ENCODE measurements around the gene NECTIN2. TPM values are rescaled to one million over a fixed set of nuclear protein-coding genes. Genes with fewer than 3 reads are reported as not detected.

Gene NECTIN2
- total RNA-seq, 2 experiments from 2014 or later: 1.8 to 1.9 TPM

DNA sequence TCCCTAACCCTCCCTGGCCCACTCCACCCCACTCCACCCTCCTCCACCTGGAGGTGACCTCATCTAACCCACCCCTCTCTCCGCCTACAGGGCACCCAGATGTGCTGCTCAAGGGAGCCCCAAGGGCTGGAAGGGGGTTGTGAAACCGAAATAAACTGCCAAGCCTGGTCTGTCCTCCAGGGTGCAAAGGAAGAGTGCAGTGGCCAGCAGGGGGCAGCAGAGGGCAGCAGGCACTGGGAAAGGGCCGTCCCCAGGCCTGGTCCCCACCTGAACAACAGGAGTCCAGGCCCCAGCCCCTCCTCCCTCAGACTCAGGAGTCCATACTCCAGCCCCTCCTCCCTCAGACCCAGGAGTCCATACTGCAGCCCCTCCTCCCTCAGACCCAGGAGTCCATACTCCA lies 45.6 kb upstream of the NECTIN2 start:
- H3K27ac Mint-ChIP-seq: no peak overlapping the region

DNA sequence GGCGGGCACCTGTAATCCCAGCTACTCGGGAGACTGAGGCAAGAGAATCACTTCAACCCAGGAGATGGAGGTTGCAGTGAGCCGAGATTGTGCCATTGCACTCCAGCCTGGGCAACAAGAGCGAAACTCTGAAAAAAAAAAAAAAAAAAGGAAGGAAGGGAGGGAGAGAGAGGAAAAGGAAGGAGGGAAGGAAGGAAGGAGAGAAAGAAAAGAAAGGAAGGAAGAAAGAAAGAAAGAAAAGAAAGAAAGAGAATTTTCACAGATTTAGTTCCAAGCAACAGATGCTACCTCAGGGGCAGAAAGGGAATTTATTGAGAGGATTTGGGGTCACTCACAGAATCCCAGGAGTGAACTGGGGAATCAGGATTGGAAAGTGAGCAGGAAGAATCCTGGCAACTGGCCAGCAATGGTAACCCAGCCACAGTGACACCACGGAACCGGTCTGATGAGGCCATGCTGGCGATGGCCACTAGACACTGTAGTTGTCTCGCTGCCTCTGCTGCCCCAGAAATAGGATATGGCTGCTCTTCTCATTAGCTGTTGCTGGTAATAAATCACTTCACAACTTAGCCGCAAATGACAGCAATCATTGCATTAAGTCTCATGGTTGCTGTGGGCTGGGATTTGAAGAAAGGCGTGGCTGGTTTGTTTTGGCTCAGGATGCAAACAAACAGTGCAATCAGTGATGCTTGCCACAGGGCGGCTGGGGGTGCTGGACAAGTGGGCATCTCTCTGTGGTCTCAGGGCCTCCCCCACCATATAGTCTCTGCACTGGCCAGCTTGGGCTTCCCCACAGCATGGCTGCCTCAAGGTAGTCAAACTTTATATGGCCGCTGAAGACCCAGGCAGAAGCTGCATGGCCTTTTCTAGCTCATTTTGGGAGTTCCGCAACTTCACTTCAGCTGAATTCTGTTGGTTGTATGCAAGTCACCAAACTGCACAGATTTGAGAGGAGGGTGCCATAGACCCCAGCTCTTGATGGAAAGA lies 42.4 kb upstream of the NECTIN2 start:
- TF ChIP-seq, protein P1, sequence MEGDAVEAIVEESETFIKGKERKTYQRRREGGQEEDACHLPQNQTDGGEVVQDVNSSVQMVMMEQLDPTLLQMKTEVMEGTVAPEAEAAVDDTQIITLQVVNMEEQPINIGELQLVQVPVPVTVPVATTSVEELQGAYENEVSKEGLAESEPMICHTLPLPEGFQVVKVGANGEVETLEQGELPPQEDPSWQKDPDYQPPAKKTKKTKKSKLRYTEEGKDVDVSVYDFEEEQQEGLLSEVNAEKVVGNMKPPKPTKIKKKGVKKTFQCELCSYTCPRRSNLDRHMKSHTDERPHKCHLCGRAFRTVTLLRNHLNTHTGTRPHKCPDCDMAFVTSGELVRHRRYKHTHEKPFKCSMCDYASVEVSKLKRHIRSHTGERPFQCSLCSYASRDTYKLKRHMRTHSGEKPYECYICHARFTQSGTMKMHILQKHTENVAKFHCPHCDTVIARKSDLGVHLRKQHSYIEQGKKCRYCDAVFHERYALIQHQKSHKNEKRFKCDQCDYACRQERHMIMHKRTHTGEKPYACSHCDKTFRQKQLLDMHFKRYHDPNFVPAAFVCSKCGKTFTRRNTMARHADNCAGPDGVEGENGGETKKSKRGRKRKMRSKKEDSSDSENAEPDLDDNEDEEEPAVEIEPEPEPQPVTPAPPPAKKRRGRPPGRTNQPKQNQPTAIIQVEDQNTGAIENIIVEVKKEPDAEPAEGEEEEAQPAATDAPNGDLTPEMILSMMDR (IDR thresholded peaks at IDR 0.05): no peak
- H3K4me3 Mint-ChIP-seq: no peak overlapping the region
- Histone ChIP-seq H3K4me3 (ENCODE audit: low read length) (no peak overlapping the region), H3K36me3 (ENCODE audit: insufficient read depth, low read length) (no peaks in the 10 kb centered on the region), H3K9me3 (ENCODE audit: control insufficient read depth in 1 of 2, insufficient read depth in 1 of 2, low read length in 2 of 2) (peaks cover 0 to 13% of the 10 kb centered on the region in 2 experiments), H3K27me3 (ENCODE audit: control insufficient read depth in 1 of 2, insufficient read depth in 2 of 2, low read length in 2 of 2) (peaks cover 7 to 12% of the 10 kb centered on the region in 2 experiments), H3K27ac (ENCODE audit: low read depth in 1 of 2, low read length in 2 of 2) (no peak overlapping the region), H3K4me1 (ENCODE audit: insufficient read depth, low read length) (peaks cover 5% of the 10 kb centered on the region)
- ATAC-seq (ENCODE audit: poor library complexity) (no peak), DNase-seq (no peak)
- ChIA-PET CTCF (no interaction called here), POLR2A (no interaction called here)
- no peak overlapping the region for H3K27ac Mint-ChIP-seq
- intact Hi-C loops (cut with DNase I, micrococcal nuclease): no loop called here
- H3K27me3 Mint-ChIP-seq: peaks cover 11% of the 10 kb centered on the region
- no peaks in the 10 kb centered on the region for H3K4me1 Mint-ChIP-seq (ENCODE audit: low read depth)
- no peaks in the 10 kb centered on the region for H3K36me3 Mint-ChIP-seq (ENCODE audit: low read depth)
- H3K9me3 Mint-ChIP-seq: no peaks in the 10 kb centered on the region

More for the DNA sequence above, 45.6 kb upstream of the NECTIN2 start:
- Histone ChIP-seq H3K27ac (ENCODE audit: low read depth in 1 of 2, low read length in 2 of 2) (no peak overlapping the region), H3K9me3 (ENCODE audit: control insufficient read depth in 1 of 2, insufficient read depth in 1 of 2, low read length in 2 of 2) (peaks cover 0 to 8% of the 10 kb centered on the region in 2 experiments), H3K4me3 (ENCODE audit: low read length) (no peak overlapping the region), H3K36me3 (ENCODE audit: insufficient read depth, low read length) (no peaks in the 10 kb centered on the region), H3K4me1 (ENCODE audit: insufficient read depth, low read length) (peaks cover 20% of the 10 kb centered on the region), H3K27me3 (ENCODE audit: control insufficient read depth in 1 of 2, insufficient read depth in 2 of 2, low read length in 2 of 2) (no peaks in the 10 kb centered on the region)
- intact Hi-C loops (cut with DNase I, micrococcal nuclease): loop anchor here (1.0 kb wide), 1 partner anchor 45 kb away; no protein-coding TSS in a partner anchor
- ATAC-seq (ENCODE audit: poor library complexity) (peak; percentile 98), DNase-seq (peak; percentile 70 to 88 (median 81))
- H3K4me1 Mint-ChIP-seq (ENCODE audit: low read depth): peaks cover 9% of the 10 kb centered on the region
- TF ChIP-seq, protein P1 (IDR thresholded peaks at IDR 0.05): peak; percentile 71
- H3K27me3 Mint-ChIP-seq: no peaks in the 10 kb centered on the region
- ChIA-PET POLR2A (no interaction called here), CTCF (no interaction called here)
- no peak overlapping the region for H3K4me3 Mint-ChIP-seq
- no peaks in the 10 kb centered on the region for H3K36me3 Mint-ChIP-seq (ENCODE audit: low read depth)
- H3K9me3 Mint-ChIP-seq: no peaks in the 10 kb centered on the region

- ATAC-seq (ENCODE audit: poor library complexity) (no peak), DNase-seq (no peak)
- Histone ChIP-seq H3K36me3 (ENCODE audit: insufficient read depth, low read length) (no peaks in the 10 kb centered on the region), H3K4me1 (ENCODE audit: insufficient read depth, low read length) (peaks cover 6% of the 10 kb centered on the region), H3K27me3 (ENCODE audit: control insufficient read depth in 1 of 2, insufficient read depth in 2 of 2, low read length in 2 of 2) (peaks cover 17 to 29% of the 10 kb centered on the region in 2 experiments), H3K4me3 (ENCODE audit: low read length) (no peak overlapping the region), H3K27ac (ENCODE audit: low read depth in 1 of 2, low read length in 2 of 2) (no peak overlapping the region), H3K9me3 (ENCODE audit: control insufficient read depth in 1 of 2, insufficient read depth in 1 of 2, low read length in 2 of 2) (peaks cover 0 to 17% of the 10 kb centered on the region in 2 experiments)
- TF ChIP-seq, protein P1 (IDR thresholded peaks at IDR 0.05): no peak
- ChIA-PET POLR2A (no interaction called here), CTCF (no interaction called here)
- intact Hi-C loops (cut with DNase I, micrococcal nuclease): no loop called here
- Mint-ChIP-seq H3K4me1 (ENCODE audit: low read depth) (no peaks in the 10 kb centered on the region), H3K4me3 (no peak overlapping the region), H3K27me3 (peaks cover 33% of the 10 kb centered on the region), H3K27ac (no peak overlapping the region), H3K9me3 (no peaks in the 10 kb centered on the region), H3K36me3 (ENCODE audit: low read depth) (no peaks in the 10 kb centered on the region)
These were observed 39.8 kb upstream of the NECTIN2 start for GRCh38 chr19:44806291-44806690.

All from CD4-positive, alpha-beta T cell (primary cell).